Kidney epithelial cell (primary cell): ENCODE results near the gene MTERF4. TPM values are rescaled to one million over a fixed set of nuclear protein-coding genes. Genes with fewer than 3 reads are reported as not detected.

ENCODE experiments used
- DNase-seq: peaks from one replicate; pipeline ENCODE4 v3.0.0-alpha.2; 2010; ENCODE audit warnings: low read depth
- H3K27me3 ChIP-seq: 2 replicates; pipeline ENCODE4 v1.6.0; 2011; ENCODE audit warnings: low read length; ENCODE audit not compliant: control insufficient read depth, insufficient read depth
- H3K36me3 ChIP-seq: 2 replicates; pipeline ENCODE4 v1.5.1; 2011; ENCODE audit warnings: low read length; ENCODE audit not compliant: control insufficient read depth, insufficient read depth
- H3K4me3 ChIP-seq: 2 replicates; pipeline ENCODE4 v1.5.1; 2011; ENCODE audit warnings: low read depth, mild to moderate bottlenecking, control low read depth, low read length
- CTCF ChIP-seq: IDR thresholded peaks from 2 replicates; pipeline ENCODE4 v1.5.1; 2011; ENCODE audit warnings: mild to moderate bottlenecking, moderate library complexity, low read length, control low read depth, inconsistent platforms; ENCODE audit not compliant: insufficient read depth, poor library complexity, severe bottlenecking
- total RNA-seq: library from RNA; depleted of rRNA; stranded (reverse); fragments of >200 nt; gene quantifications from 2 replicates; pipeline ENCODE4 v1.2.3, GENCODE V29; 2015

The MTERF4 gene
- 33.3 and 41.9 TPM in 2 replicates for total RNA-seq

- TF ChIP-seq CTCF: no peak
- Histone ChIP-seq H3K36me3 (no peaks in the 10 kb centered on the region), H3K4me3 (peak within 1 kb of the TSS; percentile 96), H3K27me3 (no peaks in the 10 kb centered on the region)
- DNase-seq: peak; percentile 37
Observed at GRCh38 chr2:241102239-241102803, at the start of gene MTERF4. MTERF4 (minus strand) TSS chr2:241102287; CDS start chr2:241102273, 14 bp downstream.

GRCh38 chr2:241150660-241151530 lies 48.8 kb upstream of the MTERF4 start:
- Histone ChIP-seq H3K4me3 (peak overlapping the region; percentile 70), H3K27me3 (no peaks in the 10 kb centered on the region), H3K36me3 (no peaks in the 10 kb centered on the region)
- no peak for TF ChIP-seq CTCF
- DNase-seq: no peak

GRCh38 chr2:241149925-241150659 lies 48.0 kb upstream of the MTERF4 start, which contains the start of gene PPP1R7:
PPP1R7 (plus strand) TSS chr2:241150467; CDS start chr2:241150496, 29 bp downstream.
- Histone ChIP-seq H3K4me3 (peak within 1 kb of the TSS; percentile 70), H3K27me3 (no peaks in the 10 kb centered on the region), H3K36me3 (no peaks in the 10 kb centered on the region)
- TF ChIP-seq CTCF: no peak
- DNase-seq: peak; percentile 82

GRCh38 chr2:241149675-241149924 lies 47.5 kb upstream of the MTERF4 start:
- Histone ChIP-seq H3K4me3 (peak overlapping the region; percentile 70), H3K27me3 (no peaks in the 10 kb centered on the region), H3K36me3 (no peaks in the 10 kb centered on the region)
- TF ChIP-seq CTCF: no peak
- no peak for DNase-seq

GRCh38 chr2:241148891-241149674 lies 47.0 kb upstream of the MTERF4 start, which contains the start of gene PASK:
PASK (minus strand) TSS chr2:241149472; CDS start chr2:241143032, 6,440 bp downstream.
- Histone ChIP-seq H3K36me3 (no peaks in the 10 kb centered on the region), H3K4me3 (peak within 1 kb of the TSS; percentile 70)
- no peak for TF ChIP-seq CTCF

More at GRCh38 chr2:241148891-241149674, 47.0 kb upstream of the MTERF4 start, which contains the start of gene PASK:
- no peaks in the 10 kb centered on the region for H3K27me3 ChIP-seq
- DNase-seq: peak; percentile 88
